Liver (tissue), 9 donors: ENCODE data around the gene UCN2. TPM values are rescaled to one million over a fixed set of nuclear protein-coding genes. Genes with fewer than 3 reads are reported as not detected.

Experiments
- DNase-seq: peaks from one replicate; pipeline ENCODE4 v3.0.0-alpha.2; 2017; ENCODE audit warnings: low spot score
- H3K27ac ChIP-seq, 2 donors: one replicate each; pipeline ENCODE4 v1.7.0; 2013; ENCODE audit warnings: inconsistent platforms in 2 of 2, low read length in 2 of 2, control low read depth in 1 of 2, low read depth in 1 of 2, mild to moderate bottlenecking in 1 of 2
- H3K27me3 ChIP-seq, 4 donors: one replicate each; pipeline versions ENCODE4 v1.6.1 to v1.7.0; 2013; ENCODE audit warnings: low read length in 3 of 4, inconsistent platforms in 1 of 4, mild to moderate bottlenecking in 1 of 4, moderate library complexity in 1 of 4; ENCODE audit not compliant: control insufficient read depth in 4 of 4, insufficient read depth in 4 of 4
- H3K36me3 ChIP-seq, 4 donors: one replicate each; pipeline versions ENCODE4 v1.6.1 to v1.7.0; 2013; ENCODE audit warnings: low read length in 3 of 4, mild to moderate bottlenecking in 3 of 4, low read depth in 1 of 4, moderate library complexity in 1 of 4; ENCODE audit not compliant: control insufficient read depth in 4 of 4, insufficient read depth in 3 of 4
- H3K4me1 ChIP-seq, 4 donors: one replicate each; pipeline versions ENCODE4 v1.6.1 to v1.7.0; 2013; ENCODE audit warnings: low read length in 3 of 4, mild to moderate bottlenecking in 3 of 4, moderate library complexity in 1 of 4; ENCODE audit not compliant: control insufficient read depth in 4 of 4, insufficient read depth in 4 of 4
- H3K4me3 ChIP-seq, 3 donors: one replicate each; pipeline versions ENCODE4 v1.6.1 to v1.7.0; 2013; ENCODE audit warnings: low read length in 3 of 3, control low read depth in 1 of 3, low read depth in 1 of 3, mild to moderate bottlenecking in 1 of 3
- H3K9ac ChIP-seq, 2 donors: one replicate each; pipeline ENCODE4 v1.7.0; 2013; ENCODE audit warnings: low read length in 2 of 2, mild to moderate bottlenecking in 2 of 2, moderate library complexity in 2 of 2, control low read depth in 1 of 2, low read depth in 1 of 2
- H3K9me3 ChIP-seq, 4 donors: one replicate each; pipeline versions ENCODE4 v1.6.1 to v1.7.0; 2013; ENCODE audit warnings: low read length in 3 of 4; ENCODE audit not compliant: control insufficient read depth in 4 of 4
- EGR1 ChIP-seq, 2 donors: IDR thresholded peaks; 2 replicates each; pipeline ENCODE4 v1.6.1; 2016 to 2018; ENCODE audit warnings: antibody characterized with exemption in 2 of 2, low read depth in 2 of 2
- FOXA1 ChIP-seq: IDR thresholded peaks from 2 replicates; pipeline ENCODE4 v1.6.1; 2016; ENCODE audit warnings: antibody characterized with exemption
- FOXA2 ChIP-seq: IDR thresholded peaks from 2 replicates; pipeline ENCODE4 v1.6.1; 2016; ENCODE audit warnings: antibody characterized with exemption
- GABPA ChIP-seq, 2 donors: IDR thresholded peaks in 1 of 2; conservative IDR thresholded peaks in 1 of 2; 2 replicates each; pipeline ENCODE4 v1.6.1; 2016; ENCODE audit warnings: antibody characterized with exemption in 2 of 2, mild to moderate bottlenecking in 1 of 2, moderate library complexity in 1 of 2
- HNF4A ChIP-seq, 2 donors: conservative IDR thresholded peaks; 2 replicates each; pipeline ENCODE4 v1.6.1; 2016; ENCODE audit warnings: antibody characterized with exemption in 2 of 2, mild to moderate bottlenecking in 2 of 2
- HNF4G ChIP-seq: IDR thresholded peaks from 2 replicates; pipeline ENCODE4 v1.6.1; 2016; ENCODE audit warnings: antibody characterized with exemption
- JUND ChIP-seq, 2 donors: IDR thresholded peaks; 2 replicates each; pipeline ENCODE4 v1.6.1; 2016; ENCODE audit warnings: antibody characterized with exemption in 2 of 2
- NR2F2 ChIP-seq: IDR thresholded peaks from 2 replicates; pipeline ENCODE4 v1.6.1; 2016; ENCODE audit warnings: antibody characterized with exemption
- RAD21 ChIP-seq, 2 donors: IDR thresholded peaks; 2 replicates each; pipeline ENCODE4 v1.6.1; 2016; ENCODE audit warnings: antibody characterized with exemption in 2 of 2, mild to moderate bottlenecking in 2 of 2
- RXRA ChIP-seq, 2 donors: IDR thresholded peaks; 2 replicates each; pipeline ENCODE4 v1.6.1; 2017 to 2018; ENCODE audit warnings: antibody characterized with exemption in 2 of 2, mild to moderate bottlenecking in 1 of 2
- SP1 ChIP-seq: IDR thresholded peaks from 2 replicates; pipeline ENCODE4 v1.6.1; 2018; ENCODE audit warnings: antibody characterized with exemption, mild to moderate bottlenecking
- TAF1 ChIP-seq: conservative IDR thresholded peaks from 2 replicates; pipeline ENCODE4 v1.6.1; 2016; ENCODE audit warnings: antibody characterized with exemption, mild to moderate bottlenecking
- YY1 ChIP-seq: IDR thresholded peaks from 2 replicates; pipeline ENCODE4 v1.6.1; 2016; ENCODE audit warnings: antibody characterized with exemption, mild to moderate bottlenecking
- WGBS: extraction: QIAGEN DNeasy Blood & Tissue Kit; methylation state at CpG from one replicate; pipeline ENCODE4 v1.1.7; 2013; 5-methylcytosine and 5-hydroxymethylcytosine counted together
- polyA plus RNA-seq, 2 donors: library from polyadenylated mRNA; stranded (reverse) in 1 of 2; unstranded in 1 of 2; fragments of 200-250 nt in 1 of 2; fragments of >200 nt in 1 of 2; fragmentation: Nextera tagmentation in 1 of 2; extraction: Ambion mirVana in 1 of 2; gene quantifications; one replicate each; pipeline versions ENCODE4 v1.2.1 to v1.2.3, GENCODE V29; 2013 to 2015
- total RNA-seq, 2 donors: library from RNA; depleted of rRNA; stranded (reverse); fragments of >200 nt; gene quantifications; one replicate each; pipeline ENCODE4 v1.2.3, GENCODE V29; 2014
- TF ChIP-seq, protein P1 (sequence below): IDR thresholded peaks from 2 replicates; pipeline ENCODE4 v1.6.1; 2016; ENCODE audit warnings: antibody characterized with exemption
- TF ChIP-seq, protein P2 (sequence below): IDR thresholded peaks from 2 replicates; pipeline ENCODE4 v1.6.1; 2016; ENCODE audit warnings: antibody characterized with exemption
- TF ChIP-seq, protein P3 (sequence below): IDR thresholded peaks from 2 replicates; pipeline ENCODE4 v1.6.1; 2016; ENCODE audit warnings: antibody characterized with exemption, mild to moderate bottlenecking
- TF ChIP-seq, protein P4 (sequence below): IDR thresholded peaks from 2 replicates; pipeline ENCODE4 v1.6.1; 2016; ENCODE audit warnings: antibody characterized with exemption
- TF ChIP-seq, protein P5 (sequence below): fragments of 150-350 bp; IDR thresholded peaks from 2 replicates; pipeline ENCODE4 v1.5.1; 2017; ENCODE audit warnings: improper control_type of control experiment, low read depth, low read length; ENCODE audit not compliant: missing input control
- donor health status: healthy.
- donor health status: healthy.
- donor health status: healthy.
- donor health status: healthy.
- donor health status: healthy.

The UCN2 gene
- total and polyA plus RNA-seq, 4 donors = 0.08 TPM; not detected in 3

DNA sequence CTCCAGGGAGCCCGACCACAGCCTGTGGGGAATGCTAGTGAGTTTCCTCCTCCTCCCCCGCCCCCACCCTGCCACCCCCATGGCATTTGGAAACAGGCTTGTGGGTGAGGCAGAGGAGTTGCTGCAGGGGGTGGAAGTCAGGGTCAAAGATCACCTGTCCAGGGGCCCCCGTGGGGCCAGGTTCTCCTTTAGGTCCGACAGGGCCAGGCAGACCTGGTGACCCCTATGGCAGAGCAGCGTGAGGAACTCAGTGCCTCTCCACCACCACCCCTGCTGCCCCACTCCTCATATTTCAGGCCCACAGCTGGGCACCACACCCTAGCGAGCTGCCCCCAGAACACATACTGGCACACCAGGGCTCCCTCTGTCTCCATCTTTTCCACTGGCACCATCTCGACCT lies 8.9 kb upstream of the UCN2 start:
- Histone ChIP-seq H3K27ac (no peak overlapping the region), H3K36me3 (no peaks in the 10 kb centered on the region), H3K4me3 (no peak overlapping the region), H3K27me3 (no peaks in the 10 kb centered on the region), H3K9ac (no peak overlapping the region), H3K9me3 (no peaks in the 10 kb centered on the region), H3K4me1 (no peaks in the 10 kb centered on the region)
- no peak for TF ChIP-seq TAF1
- no peak for TF ChIP-seq NR2F2
- no peak for TF ChIP-seq SP1
- TF ChIP-seq GABPA (IDR thresholded peaks at IDR 0.05 in 1 of 2, conservative IDR thresholded peaks at IDR 0.05 in 1 of 2) = no peak
- no peak for TF ChIP-seq HNF4G
- TF ChIP-seq FOXA2 = no peak
- TF ChIP-seq, protein P1, sequence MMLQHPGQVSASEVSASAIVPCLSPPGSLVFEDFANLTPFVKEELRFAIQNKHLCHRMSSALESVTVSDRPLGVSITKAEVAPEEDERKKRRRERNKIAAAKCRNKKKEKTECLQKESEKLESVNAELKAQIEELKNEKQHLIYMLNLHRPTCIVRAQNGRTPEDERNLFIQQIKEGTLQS = no peak
- TF ChIP-seq, protein P2, sequence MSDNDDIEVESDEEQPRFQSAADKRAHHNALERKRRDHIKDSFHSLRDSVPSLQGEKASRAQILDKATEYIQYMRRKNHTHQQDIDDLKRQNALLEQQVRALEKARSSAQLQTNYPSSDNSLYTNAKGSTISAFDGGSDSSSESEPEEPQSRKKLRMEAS = no peak
- TF ChIP-seq YY1 = no peak
- no peak for TF ChIP-seq HNF4A (conservative IDR thresholded peaks at IDR 0.05)
- TF ChIP-seq, protein P3, sequence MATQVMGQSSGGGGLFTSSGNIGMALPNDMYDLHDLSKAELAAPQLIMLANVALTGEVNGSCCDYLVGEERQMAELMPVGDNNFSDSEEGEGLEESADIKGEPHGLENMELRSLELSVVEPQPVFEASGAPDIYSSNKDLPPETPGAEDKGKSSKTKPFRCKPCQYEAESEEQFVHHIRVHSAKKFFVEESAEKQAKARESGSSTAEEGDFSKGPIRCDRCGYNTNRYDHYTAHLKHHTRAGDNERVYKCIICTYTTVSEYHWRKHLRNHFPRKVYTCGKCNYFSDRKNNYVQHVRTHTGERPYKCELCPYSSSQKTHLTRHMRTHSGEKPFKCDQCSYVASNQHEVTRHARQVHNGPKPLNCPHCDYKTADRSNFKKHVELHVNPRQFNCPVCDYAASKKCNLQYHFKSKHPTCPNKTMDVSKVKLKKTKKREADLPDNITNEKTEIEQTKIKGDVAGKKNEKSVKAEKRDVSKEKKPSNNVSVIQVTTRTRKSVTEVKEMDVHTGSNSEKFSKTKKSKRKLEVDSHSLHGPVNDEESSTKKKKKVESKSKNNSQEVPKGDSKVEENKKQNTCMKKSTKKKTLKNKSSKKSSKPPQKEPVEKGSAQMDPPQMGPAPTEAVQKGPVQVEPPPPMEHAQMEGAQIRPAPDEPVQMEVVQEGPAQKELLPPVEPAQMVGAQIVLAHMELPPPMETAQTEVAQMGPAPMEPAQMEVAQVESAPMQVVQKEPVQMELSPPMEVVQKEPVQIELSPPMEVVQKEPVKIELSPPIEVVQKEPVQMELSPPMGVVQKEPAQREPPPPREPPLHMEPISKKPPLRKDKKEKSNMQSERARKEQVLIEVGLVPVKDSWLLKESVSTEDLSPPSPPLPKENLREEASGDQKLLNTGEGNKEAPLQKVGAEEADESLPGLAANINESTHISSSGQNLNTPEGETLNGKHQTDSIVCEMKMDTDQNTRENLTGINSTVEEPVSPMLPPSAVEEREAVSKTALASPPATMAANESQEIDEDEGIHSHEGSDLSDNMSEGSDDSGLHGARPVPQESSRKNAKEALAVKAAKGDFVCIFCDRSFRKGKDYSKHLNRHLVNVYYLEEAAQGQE = no peak
- no peak for TF ChIP-seq RAD21 (IDR thresholded peaks at IDR 0.05)
- TF ChIP-seq, protein P4, sequence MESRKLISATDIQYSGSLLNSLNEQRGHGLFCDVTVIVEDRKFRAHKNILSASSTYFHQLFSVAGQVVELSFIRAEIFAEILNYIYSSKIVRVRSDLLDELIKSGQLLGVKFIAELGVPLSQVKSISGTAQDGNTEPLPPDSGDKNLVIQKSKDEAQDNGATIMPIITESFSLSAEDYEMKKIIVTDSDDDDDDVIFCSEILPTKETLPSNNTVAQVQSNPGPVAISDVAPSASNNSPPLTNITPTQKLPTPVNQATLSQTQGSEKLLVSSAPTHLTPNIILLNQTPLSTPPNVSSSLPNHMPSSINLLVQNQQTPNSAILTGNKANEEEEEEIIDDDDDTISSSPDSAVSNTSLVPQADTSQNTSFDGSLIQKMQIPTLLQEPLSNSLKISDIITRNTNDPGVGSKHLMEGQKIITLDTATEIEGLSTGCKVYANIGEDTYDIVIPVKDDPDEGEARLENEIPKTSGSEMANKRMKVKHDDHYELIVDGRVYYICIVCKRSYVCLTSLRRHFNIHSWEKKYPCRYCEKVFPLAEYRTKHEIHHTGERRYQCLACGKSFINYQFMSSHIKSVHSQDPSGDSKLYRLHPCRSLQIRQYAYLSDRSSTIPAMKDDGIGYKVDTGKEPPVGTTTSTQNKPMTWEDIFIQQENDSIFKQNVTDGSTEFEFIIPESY = no peak
- TF ChIP-seq EGR1 (IDR thresholded peaks at IDR 0.05; ENCODE audit: low read depth in 2 of 2) = no peak
- TF ChIP-seq, protein P5, sequence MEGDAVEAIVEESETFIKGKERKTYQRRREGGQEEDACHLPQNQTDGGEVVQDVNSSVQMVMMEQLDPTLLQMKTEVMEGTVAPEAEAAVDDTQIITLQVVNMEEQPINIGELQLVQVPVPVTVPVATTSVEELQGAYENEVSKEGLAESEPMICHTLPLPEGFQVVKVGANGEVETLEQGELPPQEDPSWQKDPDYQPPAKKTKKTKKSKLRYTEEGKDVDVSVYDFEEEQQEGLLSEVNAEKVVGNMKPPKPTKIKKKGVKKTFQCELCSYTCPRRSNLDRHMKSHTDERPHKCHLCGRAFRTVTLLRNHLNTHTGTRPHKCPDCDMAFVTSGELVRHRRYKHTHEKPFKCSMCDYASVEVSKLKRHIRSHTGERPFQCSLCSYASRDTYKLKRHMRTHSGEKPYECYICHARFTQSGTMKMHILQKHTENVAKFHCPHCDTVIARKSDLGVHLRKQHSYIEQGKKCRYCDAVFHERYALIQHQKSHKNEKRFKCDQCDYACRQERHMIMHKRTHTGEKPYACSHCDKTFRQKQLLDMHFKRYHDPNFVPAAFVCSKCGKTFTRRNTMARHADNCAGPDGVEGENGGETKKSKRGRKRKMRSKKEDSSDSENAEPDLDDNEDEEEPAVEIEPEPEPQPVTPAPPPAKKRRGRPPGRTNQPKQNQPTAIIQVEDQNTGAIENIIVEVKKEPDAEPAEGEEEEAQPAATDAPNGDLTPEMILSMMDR = no peak
- TF ChIP-seq RXRA (IDR thresholded peaks at IDR 0.05) = no peak
- whole genome bisulfite sequencing = 89% methylated on average over 7 of the region's 7 CpGs
- DNase-seq = no peak

DNA sequence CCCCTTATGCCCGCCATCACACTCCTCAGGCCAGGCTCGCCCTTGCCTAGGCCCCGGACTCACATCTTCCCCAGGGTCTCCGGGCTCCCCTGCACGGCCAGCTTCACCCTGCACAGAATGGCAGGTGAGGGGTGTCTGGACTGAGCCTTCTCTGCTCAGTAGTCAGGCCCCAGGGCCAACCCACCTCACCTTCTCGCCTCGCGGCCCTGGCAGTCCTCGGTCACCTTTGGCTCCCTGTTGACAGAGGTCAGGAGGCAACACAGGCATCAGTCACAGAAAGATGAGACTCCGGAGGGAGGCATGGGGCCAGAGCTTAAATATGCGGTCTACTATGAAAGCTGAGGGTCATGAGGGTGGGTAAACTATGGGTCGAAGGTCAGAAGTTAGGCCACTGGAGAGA lies 8.4 kb upstream of the UCN2 start:
- WGBS = 87% methylated on average over 12 of the region's 12 CpGs
- H3K4me3 ChIP-seq = no peak overlapping the region
- H3K36me3 ChIP-seq = no peaks in the 10 kb centered on the region
- H3K4me1 ChIP-seq = no peaks in the 10 kb centered on the region
- H3K9ac ChIP-seq = no peak overlapping the region
- no peaks in the 10 kb centered on the region for H3K9me3 ChIP-seq
- no peak for DNase-seq
- no peak overlapping the region for H3K27ac ChIP-seq
- H3K27me3 ChIP-seq = no peaks in the 10 kb centered on the region
- TF ChIP-seq, protein P5 = no peak
- TF ChIP-seq GABPA (IDR thresholded peaks at IDR 0.05 in 1 of 2, conservative IDR thresholded peaks at IDR 0.05 in 1 of 2) = no peak
- no peak for TF ChIP-seq EGR1 (IDR thresholded peaks at IDR 0.05; ENCODE audit: low read depth in 2 of 2)
- no peak for TF ChIP-seq SP1
- TF ChIP-seq, protein P2 = no peak
- TF ChIP-seq, protein P3 = no peak
- TF ChIP-seq FOXA1 = no peak
- no peak for TF ChIP-seq NR2F2
- TF ChIP-seq HNF4A (conservative IDR thresholded peaks at IDR 0.05) = no peak
- no peak for TF ChIP-seq JUND (IDR thresholded peaks at IDR 0.05)
- TF ChIP-seq TAF1 = no peak
- no peak for TF ChIP-seq YY1
